Endodermal cell (in vitro differentiated cells): ENCODE results near the gene MTF1. TPM values are rescaled to one million over a fixed set of nuclear protein-coding genes. Genes with fewer than 3 reads are reported as not detected.
A peak's percentile ranks its signal among the peaks of the same experiment; 100 is the strongest.

Experiments used
- DNase-seq: peaks from one replicate; pipeline ENCODE4 v3.0.0-alpha.2; 2017
- H3K27ac ChIP-seq: 2 replicates; pipeline ENCODE4 v1.5.1; 2013; ENCODE audit warnings: mild to moderate bottlenecking, low read depth, low read length, moderate library complexity
- H3K27me3 ChIP-seq: 2 replicates; pipeline ENCODE4 v1.6.1; 2013; ENCODE audit warnings: mild to moderate bottlenecking, low read length, moderate library complexity; ENCODE audit not compliant: insufficient read depth, control insufficient read depth, poor library complexity, severe bottlenecking
- H3K36me3 ChIP-seq: 2 replicates; pipeline ENCODE4 v1.7.0; 2013; ENCODE audit warnings: mild to moderate bottlenecking, low read length, moderate library complexity; ENCODE audit not compliant: control insufficient read depth, insufficient read depth
- H3K4me1 ChIP-seq: one replicate; pipeline ENCODE4 v1.7.0; 2013; ENCODE audit warnings: low read length; ENCODE audit not compliant: control insufficient read depth, insufficient read depth
- H3K4me3 ChIP-seq: 2 replicates; pipeline ENCODE4 v1.5.1; 2013; ENCODE audit warnings: mild to moderate bottlenecking, low read length, moderate library complexity
- H3K9ac ChIP-seq: 2 replicates; pipeline ENCODE4 v1.6.1; 2013; ENCODE audit warnings: mild to moderate bottlenecking, low read length, moderate library complexity; ENCODE audit not compliant: poor library complexity, severe bottlenecking; ENCODE audit errors: extremely low read depth
- H3K9me3 ChIP-seq: 2 replicates; pipeline ENCODE4 v1.6.1; 2013; ENCODE audit warnings: mild to moderate bottlenecking, low read length, moderate library complexity; ENCODE audit not compliant: control insufficient read depth
- H3K27ac Mint-ChIP-seq: 2 replicates; pipeline ENCODE4 v1.8.0; 2020; ENCODE audit warnings: mixed read lengths
- H3K27me3 Mint-ChIP-seq: 2 replicates; pipeline ENCODE4 v1.8.0; 2021; ENCODE audit warnings: mild to moderate bottlenecking, mixed read lengths; ENCODE audit not compliant: insufficient read depth
- H3K36me3 Mint-ChIP-seq: 2 replicates; pipeline ENCODE4 v1.8.0; 2020; ENCODE audit warnings: low read depth, mixed read lengths
- H3K4me1 Mint-ChIP-seq: 2 replicates; pipeline ENCODE4 v1.8.0; 2020; ENCODE audit warnings: mixed read lengths
- H3K4me3 Mint-ChIP-seq: 2 replicates; pipeline ENCODE4 v1.8.0; 2020; ENCODE audit warnings: mild to moderate bottlenecking, moderate library complexity, mixed read lengths
- H3K9me3 Mint-ChIP-seq: 2 replicates; pipeline ENCODE4 v1.8.0; 2020; ENCODE audit warnings: mild to moderate bottlenecking, mixed read lengths
- CTCF ChIP-seq: fragments of 200-600 bp; sonication (generic); conservative IDR thresholded peaks from 2 replicates; pipeline ENCODE4 v1.5.0; 2021; ENCODE audit warnings: antibody characterized with exemption, mild to moderate bottlenecking
- WGBS, 2 experiments: methylation state at CpG; one replicate each; pipeline versions ENCODE4 v1.1.5 to v1.1.7; 2013; ENCODE audit warnings: missing lambda C conversion rate in 2 of 2, mixed read lengths in 1 of 2; ENCODE audit not compliant: insufficient coverage in 1 of 2, insufficient read length in 1 of 2; 5-methylcytosine and 5-hydroxymethylcytosine counted together
- total RNA-seq, 2 donors: library from RNA; stranded (reverse); fragmentation: NEBNext Ultra II Directional in 1 of 2; extraction: Animal tissue kit (Norgen Biotek cat#: 25700) in 1 of 2; gene quantifications; 2 replicates in 1 of 2; 3 replicates in 1 of 2; pipeline ENCODE4 v1.2.1, GENCODE V29; 2021

MTF1 gene
- total RNA-seq, 2 donors from 2014 or later: 16.6 to 17.1 TPM

GRCh38 chr1:37795340-37796125 is 63.9 kb downstream of the MTF1 start:
- Mint-ChIP-seq H3K27me3 (peaks cover 38% of the 10 kb centered on the region), H3K4me1 (peaks cover 8% of the 10 kb centered on the region), H3K9me3 (no peaks in the 10 kb centered on the region), H3K4me3 (peak overlapping the region; percentile 56), H3K36me3 (peaks cover 18% of the 10 kb centered on the region), H3K27ac (no peak overlapping the region)
- Histone ChIP-seq H3K4me3 (no peak overlapping the region), H3K4me1 (no peaks in the 10 kb centered on the region), H3K27me3 (peaks cover 44% of the 10 kb centered on the region), H3K27ac (no peak overlapping the region), H3K36me3 (no peaks in the 10 kb centered on the region), H3K9me3 (no peaks in the 10 kb centered on the region), H3K9ac (no peak overlapping the region)
- 28 to 32% methylated on average over 14 to 22 of the region's 22 CpGs for WGBS, 2 experiments
- no peak for TF ChIP-seq CTCF
- DNase-seq: peak; percentile 95

- TF ChIP-seq CTCF: no peak
- DNase-seq: peak; percentile 62
- Histone ChIP-seq H3K27me3 (peaks cover 52% of the 10 kb centered on the region), H3K9me3 (no peaks in the 10 kb centered on the region), H3K9ac (no peak overlapping the region), H3K27ac (no peak overlapping the region), H3K4me3 (no peak overlapping the region), H3K36me3 (no peaks in the 10 kb centered on the region), H3K4me1 (no peaks in the 10 kb centered on the region)
- peak overlapping the region; percentile 56 for H3K4me3 Mint-ChIP-seq
- H3K9me3 Mint-ChIP-seq: no peaks in the 10 kb centered on the region
- H3K4me1 Mint-ChIP-seq: peaks cover 8% of the 10 kb centered on the region
- no peak overlapping the region for H3K27ac Mint-ChIP-seq
- peaks cover 11% of the 10 kb centered on the region for H3K36me3 Mint-ChIP-seq
- H3K27me3 Mint-ChIP-seq: peaks cover 43% of the 10 kb centered on the region
- 19 to 26% methylated on average over 14 to 59 of the region's 59 CpGs for WGBS, 2 experiments
These were observed 64.7 kb downstream of the MTF1 start for GRCh38 chr1:37794372-37795339.

GRCh38 chr1:37793773-37794371 is 65.5 kb downstream of the MTF1 start, which contains the start of gene MANEAL:
TSS of gene MANEAL (plus strand) at chr1:37793847. CDS start at chr1:37794183, 336 bp downstream.
- peaks cover 55% of the 10 kb centered on the region for H3K27me3 ChIP-seq
- peaks cover 8% of the 10 kb centered on the region for H3K4me1 Mint-ChIP-seq

More at GRCh38 chr1:37793773-37794371, 65.5 kb downstream of the MTF1 start, which contains the start of gene MANEAL:
- Mint-ChIP-seq H3K27me3 (peaks cover 43% of the 10 kb centered on the region), H3K36me3 (peaks cover 6% of the 10 kb centered on the region), H3K27ac (no peak within 1 kb of the TSS), H3K9me3 (no peaks in the 10 kb centered on the region), H3K4me3 (peak within 1 kb of the TSS; percentile 56)
- Histone ChIP-seq H3K36me3 (no peaks in the 10 kb centered on the region), H3K9ac (no peak within 1 kb of the TSS), H3K9me3 (no peaks in the 10 kb centered on the region), H3K4me3 (no peak within 1 kb of the TSS), H3K27ac (no peak within 1 kb of the TSS), H3K4me1 (no peaks in the 10 kb centered on the region)
- no peak for TF ChIP-seq CTCF
- WGBS, 2 experiments: 1% methylated on average over 14 to 82 of the region's 82 CpGs
- DNase-seq: peak; percentile 80
